HG03575 (cell line): ENCODE measurements around the gene AANAT.

Experiments
- ATAC-seq: cut with Tn5 transposase; IDR thresholded peaks from one replicate; pipeline ENCODE4 v1.9.1; 2021; ENCODE audit not compliant: unreplicated experiment, insufficient number of reproducible peaks, low FRiP score; ENCODE audit errors: extremely low read depth

Gene AANAT

GRCh38 chr17:76519048-76519966, 51.9 kb downstream of the AANAT start:
- no peak for ATAC-seq
